GM18868 (cell line): Measurements from ENCODE around the gene RPS27L.

Experiments used
- ATAC-seq: cut with Tn5 transposase; IDR thresholded peaks from one replicate; pipeline ENCODE4 v1.9.1; 2021; ENCODE audit warnings: mild to moderate bottlenecking, moderate library complexity; ENCODE audit not compliant: unreplicated experiment

RPS27L gene

GRCh38 chr15:63188247-63188925, 31.1 kb upstream of the RPS27L start:
- no peak for ATAC-seq

GRCh38 chr15:63187589-63188226, 30.4 kb upstream of the RPS27L start:
- no peak for ATAC-seq

DNA sequence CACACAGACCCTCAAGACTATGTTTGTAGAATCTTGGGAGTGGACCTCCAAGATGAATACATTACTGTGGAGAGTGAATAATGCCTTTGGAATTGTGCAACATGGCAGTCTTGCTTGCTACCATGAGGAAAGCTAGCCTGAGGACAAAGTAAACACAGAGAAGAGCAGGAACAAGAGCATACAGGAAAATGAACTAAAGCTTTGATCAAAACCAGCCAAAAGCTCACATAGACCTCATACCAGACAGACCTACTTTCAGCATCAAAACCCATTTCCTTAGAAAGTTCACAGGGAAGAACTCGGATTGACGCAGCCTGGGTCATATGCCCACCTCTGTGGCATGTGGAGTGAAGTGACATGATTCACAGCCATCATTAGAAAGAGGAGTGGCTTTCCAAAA, 28.8 kb upstream of the RPS27L start:
- ATAC-seq: no peak

DNA sequence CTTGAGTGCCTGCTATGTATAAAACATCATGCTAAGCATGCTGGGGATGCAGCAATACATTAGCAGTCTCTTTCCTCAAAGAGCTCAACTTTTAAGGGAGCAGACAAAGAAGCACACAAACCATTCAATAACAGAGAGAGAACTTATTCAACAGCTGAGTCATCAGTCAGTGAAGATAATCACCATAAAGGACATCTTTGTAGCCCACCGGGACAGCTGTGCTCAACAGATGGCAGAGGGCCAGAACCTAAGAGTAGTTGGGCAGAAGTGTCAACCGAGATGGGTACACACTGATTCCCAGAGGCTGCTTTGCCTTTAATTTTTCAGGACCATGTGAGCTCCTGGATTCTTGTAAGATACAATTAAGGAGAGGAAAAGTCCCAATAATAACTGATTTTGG, 27.9 kb upstream of the RPS27L start:
- ATAC-seq: no peak

GRCh38 chr15:63181648-63182047, 24.4 kb upstream of the RPS27L start:
- no peak for ATAC-seq

DNA sequence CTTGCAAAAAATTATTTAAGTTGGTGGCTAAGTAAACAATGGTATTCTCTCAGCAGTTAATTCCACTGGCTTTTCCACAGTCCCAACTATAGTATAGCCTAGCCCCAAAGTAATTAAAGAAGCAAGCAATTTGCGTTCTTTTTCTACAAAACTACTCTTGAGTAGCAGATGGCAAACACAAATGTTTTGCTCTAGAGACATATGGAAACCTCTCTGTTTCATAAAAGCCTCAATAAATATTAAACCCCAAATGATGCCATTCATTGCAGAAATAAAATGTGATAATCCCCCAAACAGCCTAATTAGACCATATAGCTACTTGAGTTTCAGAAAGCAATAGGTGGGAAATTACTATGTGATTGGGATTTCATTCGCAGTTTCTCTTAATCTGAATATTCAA, 23.5 kb upstream of the RPS27L start:
- no peak for ATAC-seq

GRCh38 chr15:63178034-63178433, 20.8 kb upstream of the RPS27L start:
- no peak for ATAC-seq

DNA sequence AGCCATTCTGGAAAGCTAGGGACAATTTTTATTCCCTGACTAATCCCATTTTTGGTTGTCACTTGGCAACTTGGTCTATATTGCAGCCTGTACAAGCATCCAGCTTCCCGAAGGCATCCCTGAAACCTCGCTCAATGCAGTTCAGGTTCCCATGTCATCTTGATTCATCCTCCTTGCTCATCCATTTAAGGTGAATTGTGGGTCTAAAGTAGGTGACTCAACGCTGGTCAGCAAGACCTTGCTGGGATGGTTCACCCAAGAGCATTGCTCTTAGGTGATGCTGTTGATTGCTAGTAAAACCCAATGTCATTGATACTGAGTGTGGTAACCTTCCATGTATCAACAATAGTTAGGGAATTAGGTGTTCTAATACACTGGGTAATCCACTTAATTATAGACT, 19.0 kb upstream of the RPS27L start:
- no peak for ATAC-seq

DNA sequence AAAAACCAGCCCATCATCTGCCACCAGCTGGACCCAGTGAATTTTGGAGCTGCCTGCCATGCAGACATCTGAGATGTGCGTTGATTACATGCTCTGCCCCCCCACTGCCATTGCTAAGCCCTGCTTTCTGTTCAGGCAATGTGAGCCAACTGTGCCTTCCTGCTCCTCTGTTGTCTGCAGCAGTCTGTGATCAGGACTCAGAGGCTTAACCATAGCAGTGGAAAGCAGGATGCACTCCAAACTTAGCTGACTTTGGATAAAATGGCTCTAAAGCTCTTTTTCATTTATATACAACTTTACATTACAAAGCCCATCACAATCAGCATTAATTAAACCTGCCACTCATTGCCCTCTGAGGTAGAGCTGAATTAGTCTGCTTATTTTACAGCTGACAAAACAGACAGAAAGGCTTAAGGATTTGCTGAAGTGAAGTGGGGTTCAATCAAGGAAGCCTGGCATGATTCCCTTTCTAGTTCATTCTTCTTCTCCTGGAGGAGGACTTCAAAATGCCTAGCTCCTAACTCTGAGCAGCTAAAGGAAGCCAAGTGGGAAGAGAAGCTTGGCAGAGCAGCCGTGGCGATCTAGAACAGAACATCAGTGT, 15.7 kb upstream of the RPS27L start:
- no peak for ATAC-seq

GRCh38 chr15:63172376-63172775, 15.1 kb upstream of the RPS27L start:
- no peak for ATAC-seq

DNA sequence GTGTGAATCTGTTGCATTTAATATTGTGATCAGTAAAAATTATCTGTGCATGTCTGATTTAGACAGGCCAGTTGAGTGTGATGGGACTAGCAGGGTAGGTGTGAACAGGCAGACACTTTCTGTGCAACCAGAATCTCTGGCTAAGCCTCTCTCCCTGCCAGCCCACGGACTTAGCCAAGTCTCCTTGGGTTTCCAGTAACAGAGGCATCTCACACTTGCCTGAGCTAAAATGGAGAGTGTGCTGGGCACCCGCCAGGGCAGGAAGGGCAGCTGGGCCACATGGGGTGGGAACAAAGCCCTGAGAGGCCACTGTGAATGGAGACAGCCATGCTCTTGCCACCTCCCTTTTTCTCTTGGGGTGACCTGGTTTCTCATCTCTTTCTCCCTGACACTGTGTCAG, 12.5 kb upstream of the RPS27L start:
- ATAC-seq: no peak

- ATAC-seq: no peak
Measured at GRCh38 chr15:63166219-63166618, 8.9 kb upstream of the RPS27L start.

DNA sequence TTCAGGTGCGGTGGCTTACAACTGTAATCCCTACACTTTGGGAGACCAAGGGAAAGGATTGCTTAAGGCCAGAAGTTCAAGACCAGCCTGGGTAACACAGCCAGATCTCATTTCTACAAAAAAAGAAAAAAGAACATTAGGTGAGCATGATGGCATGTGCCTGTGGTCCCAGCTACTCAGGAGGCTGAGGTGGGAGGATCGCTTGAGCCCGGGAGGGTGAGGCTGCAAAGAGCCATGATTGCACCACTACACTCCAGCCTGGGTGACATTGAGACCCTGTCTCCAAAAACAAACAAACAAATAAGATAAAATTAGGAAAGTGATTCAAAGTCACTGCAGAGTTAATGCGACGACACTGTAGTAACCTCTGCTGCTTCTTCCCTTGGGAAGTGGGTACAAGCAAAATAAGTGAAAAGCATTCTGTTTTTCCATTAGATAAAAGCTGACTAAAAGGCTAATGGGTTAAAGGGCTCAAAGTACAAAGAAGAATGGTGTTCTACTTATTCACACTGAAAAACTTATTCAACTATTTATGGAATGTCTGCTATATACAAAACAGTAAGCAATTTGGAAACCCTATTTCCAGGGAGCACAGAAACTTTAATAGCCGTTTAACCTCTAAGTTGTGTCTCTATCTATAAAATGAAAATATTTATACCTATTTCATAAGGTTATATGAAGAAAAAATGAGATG, 8.0 kb upstream of the RPS27L start:
- no peak for ATAC-seq

DNA sequence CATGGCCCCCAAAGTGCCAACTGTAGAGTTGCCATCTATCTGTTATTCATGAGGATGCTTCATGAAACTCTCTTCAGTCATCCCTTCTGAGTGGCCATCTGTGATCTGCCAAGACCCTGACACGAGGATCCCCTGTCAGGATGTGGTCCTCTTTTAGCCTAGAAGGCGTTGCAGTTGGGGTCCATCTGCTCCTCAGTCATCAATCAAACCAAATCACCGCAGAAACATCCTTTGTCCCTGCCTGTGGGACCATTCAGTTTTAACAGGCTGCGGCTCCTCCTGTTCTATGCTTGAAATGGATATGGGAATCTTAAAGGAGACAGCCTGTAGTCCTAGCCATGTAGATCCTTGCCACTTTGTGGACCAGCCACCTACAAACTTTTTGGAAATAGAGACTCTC, 5.9 kb upstream of the RPS27L start:
- no peak for ATAC-seq

- no peak for ATAC-seq
Measured at GRCh38 chr15:63160638-63161037, 3.4 kb upstream of the RPS27L start.

- ATAC-seq: peak; percentile 22
Measured at GRCh38 chr15:63157891-63158431, 684 bp upstream of the RPS27L start.

- ATAC-seq: no peak
Measured at GRCh38 chr15:63156755-63157117, 541 bp downstream of the RPS27L start.

- no peak for ATAC-seq
Measured at GRCh38 chr15:63156086-63156710, 1.1 kb downstream of the RPS27L start.

- no peak for ATAC-seq
Measured at GRCh38 chr15:63155486-63155885, 1.8 kb downstream of the RPS27L start.

GRCh38 chr15:63151665-63152064, 5.6 kb downstream of the RPS27L start:
- no peak for ATAC-seq

DNA sequence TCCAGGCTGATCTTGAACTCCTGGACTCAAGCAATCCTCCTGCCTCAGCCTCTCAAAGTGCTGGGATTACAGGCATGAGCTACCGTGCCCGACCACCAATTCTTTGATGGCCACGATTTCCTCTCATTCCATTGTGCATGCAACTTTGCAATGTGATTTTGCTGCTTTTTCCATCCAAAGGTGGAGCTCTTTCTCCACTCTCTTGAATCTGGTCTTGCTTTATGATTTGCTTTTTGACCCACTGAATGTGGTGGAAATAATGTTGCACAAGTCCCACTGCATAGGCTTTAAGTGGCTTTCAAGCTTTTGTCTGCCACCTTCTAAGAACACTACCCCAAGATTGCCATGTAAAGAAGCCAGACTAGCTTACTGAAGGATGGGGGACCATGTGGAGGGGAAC, 10.6 kb downstream of the RPS27L start:
- ATAC-seq: no peak
